Effector CD4-positive, alpha-beta T cell (primary cell): ENCODE data around the gene PTPRD.

Source experiments
- DNase-seq: peaks from one replicate; pipeline ENCODE4 v3.0.0-alpha.2; 2020

Gene PTPRD

DNA sequence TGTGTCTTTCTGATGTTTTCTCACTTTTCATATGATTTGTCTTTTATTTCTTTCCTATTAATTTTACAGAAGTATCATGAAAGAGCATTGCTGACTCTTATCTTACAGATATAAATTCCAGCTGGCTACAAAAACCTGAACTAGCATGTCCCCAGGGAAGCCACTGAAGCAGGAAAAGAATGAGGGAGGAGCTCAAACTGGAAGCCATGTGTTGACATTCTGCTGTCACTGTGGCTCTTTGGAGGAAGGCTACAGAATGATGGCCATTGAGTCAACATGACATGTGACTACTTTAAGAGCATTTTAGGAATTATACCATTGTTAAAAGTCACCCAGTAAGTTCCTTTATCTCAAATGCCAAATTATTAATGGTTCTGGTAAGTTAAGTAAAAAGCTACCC, 2174.9 kb downstream of the PTPRD start:
- DNase-seq, result no peak

DNA sequence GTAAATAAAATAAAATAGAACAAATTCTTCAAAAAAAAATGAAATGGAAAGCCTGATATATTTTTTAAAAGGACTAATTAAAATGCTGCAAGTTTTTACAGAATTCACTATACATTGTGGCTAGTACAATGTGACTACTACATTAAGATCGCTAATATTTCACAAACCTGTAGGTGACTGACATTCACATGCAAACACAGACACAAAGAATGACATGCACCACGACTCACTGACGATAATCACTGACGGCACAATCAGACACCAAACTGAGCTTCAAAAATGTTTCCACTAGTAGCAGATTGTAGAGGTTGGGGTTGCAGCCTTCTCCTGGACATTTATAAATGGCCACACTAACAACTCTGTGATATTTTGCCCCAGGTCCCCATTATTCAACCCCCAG, 2175.5 kb downstream of the PTPRD start:
- DNase-seq, result no peak

DNA sequence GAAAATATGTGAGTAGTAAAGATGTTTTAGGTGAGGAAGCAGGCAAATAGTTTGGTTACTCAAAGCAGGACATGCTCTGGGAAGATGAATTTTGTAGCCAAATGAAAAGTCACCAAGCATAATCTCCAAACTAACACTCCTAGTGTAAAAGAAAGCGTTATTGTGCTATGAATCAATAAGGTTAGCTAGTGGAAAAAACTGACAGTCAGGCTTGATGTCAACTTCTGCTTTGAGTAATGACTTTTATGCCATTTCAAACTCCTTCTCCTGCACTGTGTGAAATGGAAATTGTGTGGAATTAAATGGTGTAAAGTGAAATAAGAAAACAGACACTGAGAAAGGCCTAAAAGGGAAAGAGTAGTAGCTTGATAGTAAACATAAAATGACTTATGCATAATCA, 2176.0 kb downstream of the PTPRD start:
- no peak for DNase-seq

DNA sequence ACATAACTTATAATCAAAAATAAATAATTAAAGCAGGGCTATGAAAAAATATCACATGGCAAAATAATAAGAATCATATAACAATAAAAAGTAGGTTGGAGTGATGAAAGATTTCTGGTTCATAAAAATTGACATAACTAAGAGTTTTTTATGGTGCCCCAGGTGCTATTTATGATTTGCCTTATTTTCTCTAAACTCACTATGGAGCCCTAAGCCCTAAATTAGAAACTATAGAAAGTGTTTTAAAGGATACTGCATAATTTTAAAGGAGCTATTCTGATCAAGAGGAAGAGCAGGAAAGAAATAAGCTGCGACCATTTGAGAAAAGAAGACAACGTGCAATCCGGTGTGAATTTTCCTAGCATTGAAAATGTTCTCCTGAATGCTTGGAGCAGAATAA, 2178.2 kb downstream of the PTPRD start:
- DNase-seq, result no peak

DNA sequence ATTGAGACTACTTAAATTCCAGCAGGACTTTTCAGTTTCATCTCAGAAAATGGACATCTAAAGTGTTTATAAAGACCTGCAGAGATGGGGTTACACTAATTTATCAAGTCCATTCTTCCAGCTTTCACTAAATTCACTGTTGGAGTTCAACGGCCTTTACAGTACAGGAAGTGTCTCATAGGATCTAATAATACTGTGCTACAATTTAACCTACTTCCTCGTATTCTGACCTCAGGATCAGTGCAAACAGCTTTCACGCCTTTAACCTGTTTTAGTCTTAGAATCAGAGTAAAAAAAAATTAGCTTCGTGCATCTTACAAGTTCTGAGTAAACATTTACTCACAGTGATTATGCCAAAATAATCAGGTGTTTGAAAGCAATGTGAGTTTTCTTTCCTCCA, 2180.6 kb downstream of the PTPRD start:
- DNase-seq, result no peak

DNA sequence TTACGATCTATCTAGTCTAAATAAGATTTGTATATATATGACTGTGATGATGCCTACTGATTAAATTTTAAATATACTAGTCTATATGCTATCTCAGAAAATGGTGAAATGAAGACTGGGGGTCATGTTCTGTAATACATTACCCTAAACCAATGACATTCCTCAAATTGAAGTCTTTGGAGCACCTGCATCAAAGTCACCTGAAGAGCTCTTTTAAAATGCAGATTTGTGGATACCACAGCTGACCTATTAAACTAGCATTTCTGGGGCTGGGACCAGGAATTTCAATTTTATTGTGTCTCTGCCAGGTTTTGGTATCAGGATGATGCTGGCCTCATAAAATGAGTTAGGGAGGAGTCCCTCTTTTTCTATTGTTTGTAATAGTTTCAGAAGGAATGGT, 2181.3 kb downstream of the PTPRD start:
- no peak for DNase-seq

DNA sequence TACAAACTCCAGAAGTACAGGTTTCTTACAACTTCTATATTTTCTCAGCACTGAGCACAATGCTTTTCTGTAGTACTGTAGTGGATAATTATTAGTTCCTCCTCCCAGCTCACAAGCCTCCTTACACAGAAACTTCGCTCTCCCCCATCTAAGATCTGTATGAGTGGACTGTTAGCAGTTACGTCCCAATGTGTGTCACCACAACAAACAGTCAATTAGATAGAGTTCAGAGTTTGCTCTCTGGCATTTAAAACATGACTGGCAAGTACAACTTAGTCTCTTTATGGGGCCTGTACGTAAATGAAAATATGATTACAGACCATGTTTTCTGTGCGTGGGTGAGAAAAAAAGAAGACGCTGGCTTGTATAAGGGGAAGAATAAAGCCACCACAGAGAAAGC, 2181.9 kb downstream of the PTPRD start:
- no peak for DNase-seq

DNA sequence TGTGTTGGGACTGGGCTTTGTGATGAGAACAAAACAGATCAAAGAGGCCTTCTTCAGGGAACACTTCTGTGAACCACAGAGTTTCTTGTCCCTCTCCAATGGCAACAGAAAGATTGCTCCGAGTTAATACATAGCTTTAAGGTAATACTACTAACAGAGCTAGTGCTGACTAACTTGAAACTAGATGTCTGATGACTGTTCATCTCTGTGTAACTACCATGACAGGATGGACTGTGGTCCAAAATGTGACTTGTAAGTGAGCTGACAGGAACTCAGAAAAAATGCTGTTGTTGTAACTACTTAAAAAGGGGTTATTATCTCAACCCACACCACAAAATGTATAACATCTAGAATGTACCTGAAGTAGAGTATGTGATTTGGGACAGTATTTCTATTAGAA, 2183.0 kb downstream of the PTPRD start:
- DNase-seq, result no peak

DNA sequence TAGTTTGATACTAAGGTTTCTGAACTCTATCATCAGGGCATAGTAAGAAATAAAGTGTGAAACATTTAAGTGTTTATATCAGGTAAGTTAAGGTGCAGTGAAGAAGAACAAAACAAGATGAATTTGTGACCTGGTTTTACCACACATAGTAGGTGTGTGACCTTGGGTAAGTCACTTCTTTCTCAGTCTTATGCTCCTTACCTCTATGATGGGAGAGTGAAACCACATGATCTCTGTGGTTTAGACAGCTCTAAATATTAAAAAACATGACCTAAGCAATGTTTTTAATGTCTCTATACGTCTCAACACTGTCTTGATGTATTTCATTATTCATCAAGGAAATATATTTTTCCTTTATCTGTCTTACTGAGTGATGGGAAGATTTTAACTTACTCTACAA, 2183.6 kb downstream of the PTPRD start:
- no peak for DNase-seq

DNA sequence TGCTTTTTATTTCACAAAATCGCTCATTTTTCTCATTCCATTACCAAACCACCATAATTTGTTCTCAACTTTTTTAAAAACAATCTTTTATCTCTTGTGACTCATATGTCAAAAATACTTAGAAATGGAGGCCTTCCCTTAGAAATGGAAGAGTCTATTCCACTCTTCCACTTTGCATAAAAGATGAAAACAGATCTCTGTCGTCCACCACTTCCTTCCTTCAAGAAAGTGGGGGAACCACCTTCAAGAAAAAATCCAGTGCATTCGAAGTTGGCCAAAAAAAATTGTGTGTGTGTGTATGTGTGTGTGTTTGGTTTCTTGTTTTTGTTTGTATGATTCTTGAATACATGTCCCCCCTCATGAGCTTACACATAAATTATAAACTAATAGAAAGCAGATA, 2184.4 kb downstream of the PTPRD start:
- DNase-seq, result no peak

DNA sequence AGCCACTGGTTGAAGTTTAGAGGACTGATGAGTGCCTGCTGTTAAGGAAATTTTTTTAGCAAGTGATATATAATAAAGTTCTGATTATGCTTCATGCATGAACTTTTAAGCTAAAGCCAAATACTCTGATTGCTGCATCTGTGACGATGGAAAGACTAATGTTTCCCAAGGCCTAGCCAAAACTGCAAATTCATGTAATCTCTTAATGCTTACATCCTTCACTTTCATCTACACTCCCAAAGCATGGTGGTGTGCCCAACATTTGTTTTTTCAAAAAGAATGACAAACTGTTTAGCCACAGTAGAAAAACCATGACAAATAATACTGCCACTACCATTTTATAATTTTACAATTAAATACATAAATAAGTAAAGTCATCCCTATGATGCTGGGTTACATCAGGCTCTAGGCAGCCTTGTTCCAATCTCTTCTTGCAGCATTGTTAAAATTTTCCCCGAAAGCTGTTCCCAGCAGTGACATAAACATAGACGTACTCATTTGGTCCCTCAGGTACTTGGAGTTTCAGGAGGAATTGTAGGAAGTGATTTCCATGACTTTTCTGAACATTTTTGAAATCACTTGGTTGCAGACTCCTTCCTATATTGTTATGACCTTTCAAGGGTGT, 2187.9 kb downstream of the PTPRD start:
- no peak for DNase-seq

DNA sequence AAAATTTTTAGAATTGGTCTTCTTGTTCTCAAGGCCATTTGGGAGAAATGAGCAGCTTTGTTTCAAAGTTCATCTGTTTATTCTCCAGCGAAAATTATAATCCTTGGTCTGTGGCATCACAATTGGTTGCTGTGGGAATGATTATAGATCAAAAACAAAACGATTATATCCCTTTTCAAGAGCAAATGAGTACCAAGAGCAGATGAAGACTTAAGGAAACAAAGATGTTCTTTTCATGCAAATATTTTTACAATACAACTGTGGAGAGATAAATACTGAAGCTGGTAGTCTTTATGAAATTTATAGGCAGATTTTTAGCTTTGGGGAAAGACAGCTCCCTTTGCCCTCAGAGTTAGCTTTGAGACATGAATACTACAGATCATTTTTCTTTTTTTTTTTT, 2192.4 kb downstream of the PTPRD start:
- no peak for DNase-seq

DNA sequence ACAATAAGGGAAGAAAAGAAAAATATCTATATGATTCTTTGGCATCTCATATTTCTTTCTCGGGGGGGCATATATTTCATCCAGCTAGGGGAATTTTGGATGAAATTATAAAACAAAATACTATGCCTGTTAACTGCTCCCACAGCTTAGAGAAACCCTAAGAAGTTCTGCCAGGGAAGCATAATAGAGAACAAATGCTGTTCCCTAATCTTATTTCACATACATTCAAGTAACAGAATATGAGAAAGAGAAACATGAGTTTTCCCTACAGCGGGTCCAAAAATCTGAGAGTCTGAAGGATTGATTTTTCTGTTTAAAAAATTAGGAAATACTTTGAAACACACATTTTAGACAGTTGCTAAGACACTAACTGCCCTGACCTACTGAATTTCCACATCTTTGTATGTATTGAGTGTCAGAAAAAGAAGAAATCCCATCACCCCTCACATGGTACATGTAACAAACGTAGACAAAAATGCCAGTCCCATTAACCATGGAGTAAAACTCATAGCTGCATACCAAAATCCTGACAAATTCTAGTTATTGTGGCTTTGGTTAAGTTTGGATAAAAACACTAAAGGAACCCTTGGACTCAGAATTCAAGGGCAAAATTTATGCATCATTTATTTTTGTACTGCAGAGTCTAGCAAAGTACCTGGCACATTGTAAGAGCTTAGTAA, 2193.1 kb downstream of the PTPRD start:
- no peak for DNase-seq

DNA sequence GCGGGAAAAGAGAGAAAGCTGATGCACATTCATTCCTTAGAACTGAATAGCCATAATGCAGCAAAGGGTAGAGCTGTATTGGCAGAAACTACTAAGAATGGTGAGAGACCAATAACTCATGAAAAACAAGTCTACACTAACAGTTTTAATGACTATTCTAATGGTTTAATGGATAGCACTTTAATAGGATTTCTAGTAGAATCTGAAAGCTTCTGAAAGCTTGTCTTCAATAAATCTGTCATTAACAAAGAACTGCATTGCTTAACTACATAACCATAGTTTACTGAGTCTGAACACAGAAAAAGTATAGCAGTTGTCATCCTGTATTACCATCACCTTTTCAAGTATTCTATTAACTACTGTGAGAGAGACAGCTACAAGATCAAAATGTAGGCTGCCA, 2195.5 kb downstream of the PTPRD start:
- DNase-seq, result no peak

DNA sequence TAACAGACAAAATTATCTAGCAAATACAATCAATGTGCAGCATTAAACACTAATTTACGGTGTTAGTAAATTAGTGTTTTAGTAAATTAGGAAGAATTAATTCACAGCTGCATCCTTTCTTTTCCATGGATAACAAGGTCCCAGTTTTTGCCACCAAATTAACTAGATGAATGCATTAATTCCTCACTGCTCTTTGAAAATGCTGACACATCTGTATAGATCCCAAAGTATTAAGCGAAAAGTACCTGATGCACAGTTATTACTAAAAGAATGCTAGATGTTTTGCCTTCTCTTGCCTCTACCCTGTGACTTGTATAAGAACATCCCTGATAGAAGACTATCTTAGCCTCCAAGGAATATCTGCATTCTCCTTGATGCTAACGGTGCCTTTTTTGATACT, 2200.5 kb downstream of the PTPRD start:
- DNase-seq, result no peak

DNA sequence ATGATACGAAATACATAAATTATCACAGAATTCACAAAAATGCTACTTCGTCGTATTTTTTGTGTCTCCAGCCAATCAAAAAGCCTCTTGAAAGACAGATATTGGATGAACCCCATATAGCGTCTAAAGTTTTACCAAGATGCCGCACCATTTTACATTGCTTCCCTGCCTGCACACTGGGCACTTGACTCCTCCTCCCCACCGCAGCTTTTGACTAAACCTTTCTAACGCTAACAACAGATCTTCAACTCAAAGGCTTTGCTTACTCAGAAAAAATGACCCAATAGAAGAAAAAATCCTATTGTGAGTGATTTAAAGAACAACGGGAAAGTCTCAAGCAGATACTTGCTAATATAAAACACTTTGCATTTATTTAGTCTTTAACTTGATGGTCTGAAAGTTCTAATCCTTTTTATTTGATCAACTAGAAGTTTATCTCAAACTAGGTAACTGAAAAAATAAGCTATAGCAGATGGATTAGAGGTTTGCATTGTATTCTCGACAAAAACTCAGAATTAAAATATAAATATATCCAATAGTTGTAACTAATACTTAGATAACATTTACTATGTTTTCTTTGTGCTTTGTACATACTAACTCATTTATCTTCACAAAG, 2204.1 kb downstream of the PTPRD start:
- DNase-seq, result no peak

DNA sequence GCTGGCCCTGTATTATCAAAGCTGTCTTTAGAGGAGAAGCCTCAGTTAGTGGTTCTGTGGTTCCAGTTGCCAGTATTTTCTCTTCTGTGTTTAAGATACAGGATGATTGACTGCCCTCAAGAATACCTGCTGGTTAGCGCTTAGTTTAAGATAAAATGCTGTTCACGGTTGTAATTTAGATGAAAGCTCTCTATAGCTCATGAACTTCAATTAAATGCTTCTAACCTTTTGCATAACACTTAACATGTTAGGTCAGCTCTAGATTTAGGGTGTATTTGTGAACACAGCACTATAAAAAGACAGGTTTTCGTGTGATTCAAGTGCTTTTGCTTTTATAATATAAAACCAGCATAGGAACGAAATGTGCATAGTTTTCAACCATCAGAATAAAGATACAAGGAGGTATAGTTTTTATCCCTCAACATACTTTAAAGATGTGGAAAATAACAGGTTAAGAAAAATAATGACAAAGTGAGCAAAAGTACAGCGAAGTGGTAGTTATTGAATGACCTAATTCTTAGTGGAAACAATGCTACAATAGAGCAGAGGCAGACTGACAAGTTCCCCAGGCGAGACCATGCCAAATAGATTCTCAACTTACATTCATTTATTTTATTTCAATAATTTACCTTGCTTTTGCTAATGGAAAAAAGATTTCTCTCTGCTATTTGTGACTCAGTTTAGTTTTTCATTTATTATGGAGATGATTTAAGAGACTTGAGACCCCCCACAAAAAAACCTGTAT, 2210.7 kb downstream of the PTPRD start:
- DNase-seq, result no peak

DNA sequence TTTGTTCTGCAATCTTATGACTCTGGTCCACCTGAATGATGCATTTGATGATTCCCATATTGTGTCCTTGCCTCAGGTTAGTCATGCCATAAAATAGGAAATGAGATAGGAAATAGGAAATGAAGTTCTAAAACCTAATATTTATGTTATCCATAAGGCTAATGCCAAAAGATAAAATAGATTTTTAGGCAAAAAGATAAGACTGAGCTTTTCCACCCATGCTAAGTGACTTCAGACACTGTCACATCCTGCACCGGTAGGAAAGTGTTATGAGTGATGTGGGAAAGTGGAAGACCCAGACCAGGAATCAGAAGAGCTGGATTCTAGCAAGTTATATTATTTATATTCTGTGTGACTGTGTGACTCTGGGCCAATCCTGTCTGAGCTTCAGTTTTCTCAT, 2212.4 kb downstream of the PTPRD start:
- no peak for DNase-seq

DNA sequence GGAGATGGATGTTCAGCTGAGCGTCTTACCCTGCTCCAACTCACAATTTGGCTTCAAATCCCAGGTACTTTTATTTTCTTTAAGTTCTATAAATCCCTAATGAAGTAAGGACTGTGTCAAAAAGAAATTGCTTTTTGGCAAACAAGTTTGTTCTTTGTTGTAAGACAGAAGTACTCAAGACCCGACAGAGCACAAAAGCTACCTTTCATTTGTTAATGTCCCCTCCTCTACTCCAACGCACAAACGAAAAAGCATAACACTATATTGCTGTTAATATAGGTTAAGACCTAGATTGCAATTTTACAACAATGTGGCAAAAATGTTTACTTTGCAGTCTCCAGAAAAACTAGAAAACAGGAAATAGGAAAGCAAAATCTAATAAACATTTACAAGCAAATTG, 2217.8 kb downstream of the PTPRD start:
- DNase-seq, result no peak

DNA sequence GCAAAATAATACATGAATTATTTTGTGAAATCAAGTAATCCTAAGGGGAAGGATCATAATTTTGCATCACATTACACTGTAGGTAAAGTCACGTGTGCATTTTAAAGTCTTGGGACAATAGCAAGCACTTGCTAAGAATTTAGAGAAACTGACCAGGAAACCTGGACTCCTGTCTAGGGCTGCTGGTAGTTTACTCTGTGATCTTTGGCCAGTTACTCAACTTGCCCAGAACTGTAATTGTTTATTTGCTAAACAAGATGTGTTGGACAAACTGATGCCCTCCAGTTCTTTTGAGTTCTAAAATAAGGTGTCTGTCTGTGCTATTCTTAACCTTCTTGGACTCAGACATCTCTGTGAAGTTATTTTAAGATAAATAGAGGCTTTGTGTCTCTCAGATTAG, 2218.5 kb downstream of the PTPRD start:
- no peak for DNase-seq

DNA sequence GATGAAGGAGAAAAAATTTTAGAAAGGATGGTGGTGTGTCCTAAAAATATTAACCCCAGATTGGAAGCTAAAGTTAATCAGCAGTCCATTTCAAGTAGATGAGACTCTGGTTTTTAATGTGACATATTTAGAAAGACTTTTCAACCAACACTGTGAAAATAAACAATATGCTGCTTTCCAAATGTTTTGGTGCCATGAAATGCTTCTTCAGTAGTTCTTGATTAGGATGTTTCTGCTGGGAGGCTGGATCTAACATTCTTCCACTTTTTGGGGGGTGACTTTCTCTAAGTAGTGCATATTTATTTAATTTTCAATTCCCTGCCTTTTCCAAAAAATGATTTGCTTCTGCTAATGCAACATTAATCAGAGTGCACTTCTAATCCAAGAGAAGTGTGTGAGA, 2219.9 kb downstream of the PTPRD start:
- DNase-seq, result no peak

DNA sequence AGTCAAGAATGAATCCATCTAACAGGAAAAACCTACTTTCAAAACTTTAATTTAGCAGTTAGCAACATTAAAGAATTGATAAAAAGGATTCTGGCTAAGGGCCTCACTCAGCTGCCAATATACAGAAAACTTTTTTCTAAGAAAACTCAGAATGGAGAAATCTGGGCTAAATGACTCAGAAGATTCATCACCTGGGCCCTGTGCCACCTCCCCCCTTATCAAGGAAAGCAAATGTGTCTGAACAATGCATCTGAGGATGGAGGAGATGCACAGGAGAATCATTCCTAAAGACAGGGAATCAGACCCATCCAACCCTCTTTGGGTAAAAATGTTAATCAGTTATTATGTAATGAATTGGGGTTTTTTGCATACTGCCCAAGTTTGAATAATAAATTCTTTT, 2221.2 kb downstream of the PTPRD start:
- no peak for DNase-seq

DNA sequence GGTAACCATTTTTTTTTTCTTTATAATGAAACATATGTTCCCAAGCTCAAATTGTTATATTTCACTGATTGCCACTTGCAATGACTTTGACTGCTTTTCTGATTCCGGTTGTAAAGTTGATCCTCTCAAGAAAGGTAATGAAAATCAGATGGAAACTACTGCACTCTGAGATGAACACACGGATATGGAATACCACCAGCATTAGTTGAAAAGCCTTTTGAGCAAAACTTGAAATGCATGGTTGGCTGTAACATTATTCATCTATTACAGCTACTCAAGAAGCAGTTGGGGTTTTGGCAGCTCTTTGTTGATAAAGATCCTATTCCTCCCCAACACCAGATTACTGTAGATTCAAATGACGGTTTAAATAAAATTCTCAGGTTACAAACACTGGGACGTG, 2221.7 kb downstream of the PTPRD start:
- DNase-seq, result no peak

DNA sequence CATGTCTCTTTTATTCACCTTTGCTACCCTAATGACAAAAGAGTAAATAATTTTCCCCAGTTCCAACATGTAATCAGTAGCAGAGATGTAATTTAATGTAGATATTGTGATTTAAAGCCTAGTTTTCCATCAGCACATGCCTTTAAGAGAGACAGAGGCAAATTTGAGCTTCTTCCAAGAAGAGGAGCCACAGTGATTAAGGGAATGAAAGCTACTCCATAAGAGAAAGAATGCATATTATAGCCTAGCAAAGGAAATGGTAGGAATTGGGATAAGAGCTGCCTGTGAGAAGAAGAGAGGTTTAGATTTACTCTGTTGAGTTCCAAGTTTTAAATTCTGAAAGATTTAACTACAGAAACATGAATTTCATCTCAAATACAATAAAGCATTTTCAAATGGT, 2222.2 kb downstream of the PTPRD start:
- DNase-seq, result no peak
